ENCODE results near the gene MRPL53. TPM values are rescaled to one million over a fixed set of nuclear protein-coding genes. Genes with fewer than 3 reads are reported as not detected.
A peak's percentile ranks its signal among the peaks of the same experiment; 100 is the strongest.

MRPL53 gene
- total and polyA plus RNA-seq, 2 of the 13 experiments (the other 11 are each of a cell fraction or from before 2014, with no cell fraction given), result 34.3 to 51.9 TPM

DNA sequence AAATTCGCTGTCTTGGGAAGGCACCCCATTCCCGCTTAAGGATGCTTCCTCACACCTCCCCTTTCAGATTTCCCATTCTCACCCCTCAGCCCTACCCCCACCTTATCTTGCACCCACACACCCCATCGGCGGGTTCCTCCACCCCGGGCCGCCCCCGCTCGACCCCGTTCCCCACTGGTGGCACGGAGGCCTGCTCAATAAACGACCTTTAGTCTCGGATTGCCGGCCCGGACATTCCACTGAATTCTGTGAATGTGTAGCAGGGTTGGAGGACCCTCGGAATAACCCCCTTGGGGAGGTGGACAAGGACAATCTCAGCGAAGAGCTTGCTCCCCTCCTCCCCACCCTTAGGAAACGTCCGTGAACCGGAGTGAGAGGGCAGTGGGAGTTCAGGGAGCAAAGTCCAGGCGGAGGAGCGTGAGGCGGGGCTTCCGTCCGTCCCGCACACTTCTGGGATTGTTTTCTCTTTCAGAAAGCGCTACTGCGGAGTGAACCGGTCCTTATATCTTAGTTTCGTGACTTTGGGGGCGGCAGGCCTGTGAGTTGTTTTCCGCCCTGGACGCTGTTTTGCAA lies 29.8 kb upstream of the MRPL53 start (continued):
- TF ChIP-seq, protein P1, sequence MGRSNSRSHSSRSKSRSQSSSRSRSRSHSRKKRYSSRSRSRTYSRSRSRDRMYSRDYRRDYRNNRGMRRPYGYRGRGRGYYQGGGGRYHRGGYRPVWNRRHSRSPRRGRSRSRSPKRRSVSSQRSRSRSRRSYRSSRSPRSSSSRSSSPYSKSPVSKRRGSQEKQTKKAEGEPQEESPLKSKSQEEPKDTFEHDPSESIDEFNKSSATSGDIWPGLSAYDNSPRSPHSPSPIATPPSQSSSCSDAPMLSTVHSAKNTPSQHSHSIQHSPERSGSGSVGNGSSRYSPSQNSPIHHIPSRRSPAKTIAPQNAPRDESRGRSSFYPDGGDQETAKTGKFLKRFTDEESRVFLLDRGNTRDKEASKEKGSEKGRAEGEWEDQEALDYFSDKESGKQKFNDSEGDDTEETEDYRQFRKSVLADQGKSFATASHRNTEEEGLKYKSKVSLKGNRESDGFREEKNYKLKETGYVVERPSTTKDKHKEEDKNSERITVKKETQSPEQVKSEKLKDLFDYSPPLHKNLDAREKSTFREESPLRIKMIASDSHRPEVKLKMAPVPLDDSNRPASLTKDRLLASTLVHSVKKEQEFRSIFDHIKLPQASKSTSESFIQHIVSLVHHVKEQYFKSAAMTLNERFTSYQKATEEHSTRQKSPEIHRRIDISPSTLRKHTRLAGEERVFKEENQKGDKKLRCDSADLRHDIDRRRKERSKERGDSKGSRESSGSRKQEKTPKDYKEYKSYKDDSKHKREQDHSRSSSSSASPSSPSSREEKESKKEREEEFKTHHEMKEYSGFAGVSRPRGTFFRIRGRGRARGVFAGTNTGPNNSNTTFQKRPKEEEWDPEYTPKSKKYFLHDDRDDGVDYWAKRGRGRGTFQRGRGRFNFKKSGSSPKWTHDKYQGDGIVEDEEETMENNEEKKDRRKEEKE (IDR thresholded peaks at IDR 0.05), result no peak
- TF ChIP-seq, protein P2, sequence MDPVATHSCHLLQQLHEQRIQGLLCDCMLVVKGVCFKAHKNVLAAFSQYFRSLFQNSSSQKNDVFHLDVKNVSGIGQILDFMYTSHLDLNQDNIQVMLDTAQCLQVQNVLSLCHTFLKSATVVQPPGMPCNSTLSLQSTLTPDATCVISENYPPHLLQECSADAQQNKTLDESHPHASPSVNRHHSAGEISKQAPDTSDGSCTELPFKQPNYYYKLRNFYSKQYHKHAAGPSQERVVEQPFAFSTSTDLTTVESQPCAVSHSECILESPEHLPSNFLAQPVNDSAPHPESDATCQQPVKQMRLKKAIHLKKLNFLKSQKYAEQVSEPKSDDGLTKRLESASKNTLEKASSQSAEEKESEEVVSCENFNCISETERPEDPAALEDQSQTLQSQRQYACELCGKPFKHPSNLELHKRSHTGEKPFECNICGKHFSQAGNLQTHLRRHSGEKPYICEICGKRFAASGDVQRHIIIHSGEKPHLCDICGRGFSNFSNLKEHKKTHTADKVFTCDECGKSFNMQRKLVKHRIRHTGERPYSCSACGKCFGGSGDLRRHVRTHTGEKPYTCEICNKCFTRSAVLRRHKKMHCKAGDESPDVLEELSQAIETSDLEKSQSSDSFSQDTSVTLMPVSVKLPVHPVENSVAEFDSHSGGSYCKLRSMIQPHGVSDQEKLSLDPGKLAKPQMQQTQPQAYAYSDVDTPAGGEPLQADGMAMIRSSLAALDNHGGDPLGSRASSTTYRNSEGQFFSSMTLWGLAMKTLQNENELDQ (CRISPR knock-in tag; IDR thresholded peaks at IDR 0.05; ENCODE audit: borderline replicate concordance), result peak; percentile 65; the same call in 1 of the 2 replicates
- no peak for TF ChIP-seq ZNF44 (CRISPR knock-in tag; IDR thresholded peaks at IDR 0.05)
- no peak for TF ChIP-seq NRL (CRISPR knock-in tag; IDR thresholded peaks at IDR 0.05; ENCODE audit: borderline replicate concordance)
- no peak for TF ChIP-seq YY1 (IDR thresholded peaks at IDR 0.05; ENCODE audit: insufficient read depth, insufficient replicate concordance, low read depth, low read length)
- no peak for TF ChIP-seq HMGA1 (CRISPR knock-in tag; conservative IDR thresholded peaks at IDR 0.05)
- TF ChIP-seq, protein P3, sequence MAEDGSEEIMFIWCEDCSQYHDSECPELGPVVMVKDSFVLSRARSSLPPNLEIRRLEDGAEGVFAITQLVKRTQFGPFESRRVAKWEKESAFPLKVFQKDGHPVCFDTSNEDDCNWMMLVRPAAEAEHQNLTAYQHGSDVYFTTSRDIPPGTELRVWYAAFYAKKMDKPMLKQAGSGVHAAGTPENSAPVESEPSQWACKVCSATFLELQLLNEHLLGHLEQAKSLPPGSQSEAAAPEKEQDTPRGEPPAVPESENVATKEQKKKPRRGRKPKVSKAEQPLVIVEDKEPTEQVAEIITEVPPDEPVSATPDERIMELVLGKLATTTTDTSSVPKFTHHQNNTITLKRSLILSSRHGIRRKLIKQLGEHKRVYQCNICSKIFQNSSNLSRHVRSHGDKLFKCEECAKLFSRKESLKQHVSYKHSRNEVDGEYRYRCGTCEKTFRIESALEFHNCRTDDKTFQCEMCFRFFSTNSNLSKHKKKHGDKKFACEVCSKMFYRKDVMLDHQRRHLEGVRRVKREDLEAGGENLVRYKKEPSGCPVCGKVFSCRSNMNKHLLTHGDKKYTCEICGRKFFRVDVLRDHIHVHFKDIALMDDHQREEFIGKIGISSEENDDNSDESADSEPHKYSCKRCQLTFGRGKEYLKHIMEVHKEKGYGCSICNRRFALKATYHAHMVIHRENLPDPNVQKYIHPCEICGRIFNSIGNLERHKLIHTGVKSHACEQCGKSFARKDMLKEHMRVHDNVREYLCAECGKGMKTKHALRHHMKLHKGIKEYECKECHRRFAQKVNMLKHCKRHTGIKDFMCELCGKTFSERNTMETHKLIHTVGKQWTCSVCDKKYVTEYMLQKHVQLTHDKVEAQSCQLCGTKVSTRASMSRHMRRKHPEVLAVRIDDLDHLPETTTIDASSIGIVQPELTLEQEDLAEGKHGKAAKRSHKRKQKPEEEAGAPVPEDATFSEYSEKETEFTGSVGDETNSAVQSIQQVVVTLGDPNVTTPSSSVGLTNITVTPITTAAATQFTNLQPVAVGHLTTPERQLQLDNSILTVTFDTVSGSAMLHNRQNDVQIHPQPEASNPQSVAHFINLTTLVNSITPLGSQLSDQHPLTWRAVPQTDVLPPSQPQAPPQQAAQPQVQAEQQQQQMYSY (CRISPR knock-in tag; IDR thresholded peaks at IDR 0.05), result 0 out of 2 replicates have a peak, but pooled peaks have one; percentile 22
- TF ChIP-seq, protein P4, sequence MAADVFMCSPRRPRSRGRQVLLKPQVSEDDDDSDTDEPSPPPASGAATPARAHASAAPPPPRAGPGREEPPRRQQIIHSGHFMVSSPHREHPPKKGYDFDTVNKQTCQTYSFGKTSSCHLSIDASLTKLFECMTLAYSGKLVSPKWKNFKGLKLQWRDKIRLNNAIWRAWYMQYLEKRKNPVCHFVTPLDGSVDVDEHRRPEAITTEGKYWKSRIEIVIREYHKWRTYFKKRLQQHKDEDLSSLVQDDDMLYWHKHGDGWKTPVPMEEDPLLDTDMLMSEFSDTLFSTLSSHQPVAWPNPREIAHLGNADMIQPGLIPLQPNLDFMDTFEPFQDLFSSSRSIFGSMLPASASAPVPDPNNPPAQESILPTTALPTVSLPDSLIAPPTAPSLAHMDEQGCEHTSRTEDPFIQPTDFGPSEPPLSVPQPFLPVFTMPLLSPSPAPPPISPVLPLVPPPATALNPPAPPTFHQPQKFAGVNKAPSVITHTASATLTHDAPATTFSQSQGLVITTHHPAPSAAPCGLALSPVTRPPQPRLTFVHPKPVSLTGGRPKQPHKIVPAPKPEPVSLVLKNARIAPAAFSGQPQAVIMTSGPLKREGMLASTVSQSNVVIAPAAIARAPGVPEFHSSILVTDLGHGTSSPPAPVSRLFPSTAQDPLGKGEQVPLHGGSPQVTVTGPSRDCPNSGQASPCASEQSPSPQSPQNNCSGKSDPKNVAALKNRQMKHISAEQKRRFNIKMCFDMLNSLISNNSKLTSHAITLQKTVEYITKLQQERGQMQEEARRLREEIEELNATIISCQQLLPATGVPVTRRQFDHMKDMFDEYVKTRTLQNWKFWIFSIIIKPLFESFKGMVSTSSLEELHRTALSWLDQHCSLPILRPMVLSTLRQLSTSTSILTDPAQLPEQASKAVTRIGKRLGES (CRISPR knock-in tag; IDR thresholded peaks at IDR 0.05; ENCODE audit: borderline replicate concordance), result no peak
- TF ChIP-seq, protein P5, sequence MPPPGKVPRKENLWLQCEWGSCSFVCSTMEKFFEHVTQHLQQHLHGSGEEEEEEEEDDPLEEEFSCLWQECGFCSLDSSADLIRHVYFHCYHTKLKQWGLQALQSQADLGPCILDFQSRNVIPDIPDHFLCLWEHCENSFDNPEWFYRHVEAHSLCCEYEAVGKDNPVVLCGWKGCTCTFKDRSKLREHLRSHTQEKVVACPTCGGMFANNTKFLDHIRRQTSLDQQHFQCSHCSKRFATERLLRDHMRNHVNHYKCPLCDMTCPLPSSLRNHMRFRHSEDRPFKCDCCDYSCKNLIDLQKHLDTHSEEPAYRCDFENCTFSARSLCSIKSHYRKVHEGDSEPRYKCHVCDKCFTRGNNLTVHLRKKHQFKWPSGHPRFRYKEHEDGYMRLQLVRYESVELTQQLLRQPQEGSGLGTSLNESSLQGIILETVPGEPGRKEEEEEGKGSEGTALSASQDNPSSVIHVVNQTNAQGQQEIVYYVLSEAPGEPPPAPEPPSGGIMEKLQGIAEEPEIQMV (CRISPR knock-in tag; IDR thresholded peaks at IDR 0.05; ENCODE audit: low read depth), result no peak
- no peak for TF ChIP-seq CHCHD3 (CRISPR knock-in tag; IDR thresholded peaks at IDR 0.05)
- TF ChIP-seq XBP1 (CRISPR knock-in tag; IDR thresholded peaks at IDR 0.05), result no peak
- no peak; the same call in 1 of the 2 replicates for TF ChIP-seq ZFYVE20 (CRISPR knock-in tag; IDR thresholded peaks at IDR 0.05; ENCODE audit: borderline replicate concordance, low read depth)

All from HepG2 (cell line).